Femur (tissue), 1 donor: ENCODE results near the gene NELL1.

ENCODE experiments used
- DNase-seq: peaks from one replicate; pipeline ENCODE4 v3.0.0-alpha.2; 2017

The NELL1 gene

GRCh38 chr11:20880094-20880493 lies 210.7 kb downstream of the NELL1 start:
- no peak for DNase-seq

- DNase-seq: no peak
These were observed 212.1 kb downstream of the NELL1 start for GRCh38 chr11:20881328-20882079.

- no peak for DNase-seq
These were observed 217.8 kb downstream of the NELL1 start for GRCh38 chr11:20887137-20887536.

DNA sequence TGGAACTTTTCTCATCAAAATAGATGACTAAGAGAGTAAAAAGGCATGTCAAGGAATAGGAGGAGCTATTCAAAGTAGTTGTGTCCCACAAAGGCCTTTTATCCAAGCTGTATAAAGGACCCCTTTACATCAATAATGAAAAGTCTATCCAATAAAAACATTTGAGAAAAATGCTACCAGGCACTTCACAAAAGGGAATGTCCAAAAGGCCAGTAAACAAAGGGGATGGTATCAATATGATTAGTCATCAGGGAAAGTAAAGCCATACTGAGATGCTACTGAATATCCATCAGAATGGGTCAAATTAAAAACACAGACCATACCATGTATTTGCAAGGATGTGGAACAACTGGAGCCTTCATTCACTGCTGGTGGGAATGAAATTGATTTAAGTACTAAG lies 224.9 kb downstream of the NELL1 start:
- DNase-seq: no peak

GRCh38 chr11:20909995-20910726 lies 240.8 kb downstream of the NELL1 start:
- DNase-seq: no peak

GRCh38 chr11:20910733-20911132 lies 241.3 kb downstream of the NELL1 start:
- DNase-seq: no peak

DNA sequence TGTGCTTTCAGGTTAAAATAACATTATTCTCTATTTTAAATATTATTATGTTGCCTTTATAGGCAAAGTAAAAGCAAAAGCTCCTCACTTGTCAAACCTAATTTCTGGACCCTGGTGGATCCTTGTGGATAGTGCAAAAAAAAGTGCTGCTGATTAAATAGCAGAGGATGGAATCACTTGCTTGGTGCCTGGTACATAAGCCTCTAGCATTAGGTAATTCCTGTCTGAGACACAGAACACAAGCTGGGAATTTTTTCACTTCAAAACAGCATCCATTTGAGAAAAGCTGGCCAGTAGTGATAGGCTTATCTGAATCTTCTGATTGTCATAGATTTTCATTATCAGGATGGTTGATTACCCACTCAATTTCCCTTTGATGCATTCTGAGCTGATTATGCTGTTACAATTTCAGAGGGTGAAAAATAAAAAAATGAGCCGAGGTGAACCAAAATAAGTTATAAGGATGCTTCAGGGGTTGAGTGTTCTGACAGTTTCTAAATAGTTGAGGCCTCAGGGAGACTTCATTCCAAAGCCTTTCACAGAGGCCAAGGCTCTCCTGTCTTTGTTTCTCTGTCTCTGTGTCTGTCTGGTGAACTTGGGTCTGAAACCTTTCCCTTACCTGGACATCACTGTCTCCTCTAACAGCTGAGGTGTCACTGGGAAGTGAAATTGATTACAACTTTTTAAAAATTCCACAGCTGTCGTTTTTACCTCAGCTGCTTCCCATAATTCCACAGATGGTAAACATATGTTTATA lies 242.9 kb downstream of the NELL1 start:
- DNase-seq: no peak

DNA sequence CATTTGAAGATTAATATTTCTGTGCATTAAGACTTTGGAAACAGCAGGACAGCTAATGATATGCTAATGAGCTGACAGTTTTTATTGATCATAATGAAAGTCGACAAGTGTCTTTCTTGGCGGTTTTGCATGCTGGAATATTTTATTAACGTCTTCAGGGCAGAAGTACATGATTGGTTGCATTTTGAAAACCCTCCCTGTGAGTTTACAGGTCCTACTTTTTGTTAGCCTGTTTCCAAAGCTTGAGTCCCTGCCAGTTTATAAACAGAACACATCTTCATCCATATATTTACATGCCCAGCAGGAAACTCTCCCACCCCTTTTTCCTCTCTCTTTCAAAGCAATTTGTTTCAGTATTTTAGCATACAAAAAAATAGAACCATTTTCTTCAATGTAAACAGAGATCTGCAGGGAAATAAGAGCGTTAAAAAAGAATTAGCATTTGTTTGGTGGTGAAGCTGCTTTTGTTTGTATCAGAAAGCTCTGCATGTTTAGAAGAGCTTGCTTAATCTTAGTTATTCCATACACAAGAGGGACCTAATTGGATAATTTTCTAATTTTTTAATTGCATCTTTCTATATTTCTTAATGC lies 243.6 kb downstream of the NELL1 start:
- DNase-seq: no peak

DNA sequence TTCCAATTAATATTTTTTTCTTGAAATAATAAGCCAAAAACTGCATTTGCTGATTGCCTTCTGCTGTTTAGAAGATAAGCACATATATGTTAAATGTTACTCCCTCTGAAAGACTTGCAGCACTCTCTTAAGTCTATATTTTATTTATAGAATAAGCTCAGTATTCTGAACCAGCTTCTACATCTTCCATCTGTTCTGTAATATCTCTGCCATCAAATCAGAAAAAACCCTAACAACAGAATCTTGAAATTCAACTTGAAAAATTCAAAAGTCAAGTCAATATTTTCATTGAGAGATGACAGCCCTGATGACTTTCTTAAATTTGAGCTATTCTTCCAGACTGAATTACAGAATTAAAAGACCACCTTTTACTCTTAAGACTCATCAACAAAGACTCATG lies 247.9 kb downstream of the NELL1 start:
- DNase-seq: no peak

- DNase-seq: no peak
These were observed 257.6 kb downstream of the NELL1 start for GRCh38 chr11:20926799-20927540.

- no peak for DNase-seq
These were observed 261.6 kb downstream of the NELL1 start for GRCh38 chr11:20931029-20931428.

- no peak for DNase-seq
These were observed 263.7 kb downstream of the NELL1 start for GRCh38 chr11:20933086-20933485.

DNA sequence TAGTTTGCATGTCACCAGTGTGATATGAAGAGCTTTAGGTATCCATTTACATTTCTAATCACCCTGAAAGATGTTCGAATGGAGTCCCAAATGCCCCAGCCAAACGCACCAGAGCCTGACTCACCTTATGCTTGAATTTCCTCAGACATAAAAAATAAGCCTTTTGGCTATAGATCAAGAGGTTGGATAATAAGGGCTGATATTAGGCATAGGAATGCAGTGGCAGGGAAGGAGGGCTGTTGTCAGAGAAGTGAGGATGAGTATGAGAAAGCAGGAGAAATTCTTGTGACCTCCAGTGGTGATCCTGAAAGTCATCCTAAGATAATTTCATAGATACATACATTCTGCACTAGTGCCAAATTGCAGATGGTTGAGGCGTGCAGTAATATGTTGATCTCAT lies 264.6 kb downstream of the NELL1 start:
- no peak for DNase-seq

GRCh38 chr11:20934516-20934915 lies 265.1 kb downstream of the NELL1 start:
- DNase-seq: no peak

DNA sequence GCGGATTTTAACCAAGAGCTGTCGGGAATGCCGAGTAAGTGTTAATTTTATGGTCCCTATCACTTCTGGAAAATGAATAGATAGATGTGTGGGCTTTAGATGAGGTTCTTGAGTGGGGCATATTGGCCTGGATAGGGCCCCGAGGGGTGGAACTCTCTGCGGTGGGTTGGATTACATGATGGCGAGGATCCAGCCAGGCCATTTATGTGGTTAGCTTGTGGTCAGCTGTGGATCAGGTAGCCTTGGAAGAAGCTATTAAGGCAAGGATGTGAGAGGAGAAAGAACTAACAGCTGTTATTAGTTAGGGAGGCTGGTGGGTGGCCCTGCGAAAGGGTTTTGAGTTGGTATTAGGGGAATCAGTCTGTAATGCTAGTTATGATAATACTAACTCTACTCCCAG lies 268.4 kb downstream of the NELL1 start:
- DNase-seq: no peak

DNA sequence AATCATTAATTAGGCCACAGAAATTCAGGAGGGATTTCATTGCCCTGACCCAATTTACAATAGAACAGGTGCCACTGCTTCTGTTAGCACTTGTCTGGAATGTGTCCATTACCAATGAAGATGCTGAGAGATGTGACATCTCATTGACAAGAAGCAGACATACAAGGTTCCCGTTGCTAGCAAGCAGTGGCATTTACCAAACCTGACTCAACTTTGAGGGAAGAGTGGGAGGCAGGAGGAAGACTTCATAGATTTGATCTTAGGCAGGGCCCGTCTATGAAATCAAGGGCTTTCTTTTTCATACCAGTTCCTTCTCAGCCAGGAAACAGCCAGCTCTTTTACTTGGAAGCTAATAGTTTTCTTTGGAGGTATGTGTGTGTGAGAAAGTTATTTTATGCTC lies 280.2 kb downstream of the NELL1 start:
- DNase-seq: no peak

DNA sequence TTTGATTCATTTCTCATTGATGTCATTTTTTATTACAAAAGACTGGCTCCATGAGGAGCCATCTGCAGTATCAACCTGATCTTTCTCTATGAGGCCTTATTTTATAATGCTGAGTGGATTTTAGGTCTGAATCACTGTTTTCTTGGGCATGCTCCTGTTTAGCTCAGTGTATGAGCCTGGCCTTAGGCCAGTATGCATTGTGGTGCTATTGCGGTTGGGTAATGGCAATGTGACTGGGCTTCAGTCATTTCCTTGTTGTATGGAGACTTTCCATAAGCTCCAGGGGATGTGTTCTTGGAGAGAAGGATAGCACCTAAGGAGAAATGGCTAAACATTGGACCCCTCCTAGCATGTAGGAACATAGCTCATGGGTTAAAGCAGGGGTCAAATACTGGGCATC lies 293.2 kb downstream of the NELL1 start:
- no peak for DNase-seq

- no peak for DNase-seq
These were observed 294.2 kb downstream of the NELL1 start for GRCh38 chr11:20963596-20963995.

- DNase-seq: no peak
These were observed 295.6 kb downstream of the NELL1 start for GRCh38 chr11:20964985-20965384.

GRCh38 chr11:20966489-20966888 lies 297.1 kb downstream of the NELL1 start:
- DNase-seq: no peak

GRCh38 chr11:20973940-20974559 lies 304.7 kb downstream of the NELL1 start:
- no peak for DNase-seq

GRCh38 chr11:20980736-20981135 lies 311.4 kb downstream of the NELL1 start:
- DNase-seq: no peak
